HG02973 (cell line): Measurements from ENCODE around the gene BCL7C.
"Not testable (repeated sequence)": the region's sequence is repeated elsewhere in the genome, so short reads cannot be mapped to it uniquely, and the experiment has no call there.

Source experiments
- ATAC-seq: cut with Tn5 transposase; IDR thresholded peaks from one replicate; pipeline ENCODE4 v1.9.1; 2021; ENCODE audit warnings: moderate library complexity; ENCODE audit not compliant: unreplicated experiment

The BCL7C gene

GRCh38 chr16:30870904-30871303 lies 23.0 kb downstream of the BCL7C start:
- ATAC-seq: no peak

DNA sequence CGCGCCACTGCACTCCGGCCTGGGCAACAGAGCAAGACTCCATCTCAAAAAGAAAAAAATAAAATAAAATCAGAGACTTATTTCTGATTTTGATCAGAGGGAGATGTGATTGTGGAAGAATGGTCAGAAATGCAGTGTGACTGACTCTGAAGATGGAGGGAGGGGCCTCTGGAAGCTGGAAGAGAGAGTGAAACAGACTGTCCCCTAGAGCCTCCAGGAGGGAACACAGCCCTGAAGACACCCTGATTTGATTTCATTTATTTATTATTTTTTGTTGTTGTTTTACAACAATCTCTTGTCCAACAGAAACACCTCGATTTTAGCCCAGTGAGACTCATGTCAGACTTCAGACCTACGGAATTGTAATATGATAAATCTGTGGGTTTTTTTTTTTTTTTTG lies 26.1 kb downstream of the BCL7C start:
- ATAC-seq: no peak

DNA sequence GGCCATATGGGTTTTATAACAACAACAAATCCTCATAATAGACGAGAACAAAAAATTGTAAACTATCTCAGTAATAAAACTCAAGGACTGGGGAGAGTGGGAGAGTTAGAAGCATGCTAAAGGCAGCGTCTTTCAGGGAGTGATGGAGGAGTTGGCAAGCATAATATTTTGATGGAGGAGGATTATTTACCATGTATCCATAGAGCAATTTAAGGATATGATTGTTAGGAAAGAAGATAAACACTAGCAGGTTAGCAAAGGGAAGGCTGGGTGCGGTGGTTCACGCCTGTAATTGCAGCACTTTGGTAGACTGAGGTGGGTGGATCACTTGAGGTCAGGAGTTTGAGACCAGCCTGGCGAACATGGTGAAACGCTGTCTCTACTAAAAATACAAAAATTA lies 27.8 kb downstream of the BCL7C start:
- ATAC-seq: no peak

DNA sequence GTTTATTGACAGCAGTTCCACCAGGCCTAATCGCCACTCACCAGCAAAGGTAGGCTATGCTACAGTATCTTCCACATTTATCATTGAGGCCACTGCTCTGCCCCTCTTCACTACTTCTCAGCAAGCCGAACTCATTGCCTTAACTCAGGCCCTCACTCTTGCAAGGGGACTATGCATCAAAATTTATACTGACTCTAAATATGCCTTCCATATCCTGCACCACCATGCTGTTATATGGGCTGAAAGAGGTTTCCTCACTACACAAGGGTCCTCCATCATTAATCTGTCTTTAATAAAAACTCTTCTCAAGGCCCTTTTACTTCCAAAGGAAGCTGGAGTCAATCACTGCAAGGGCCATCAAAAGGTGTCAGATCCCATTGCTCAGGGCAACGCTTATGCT lies 30.7 kb downstream of the BCL7C start:
- not testable (repeated sequence) for ATAC-seq

DNA sequence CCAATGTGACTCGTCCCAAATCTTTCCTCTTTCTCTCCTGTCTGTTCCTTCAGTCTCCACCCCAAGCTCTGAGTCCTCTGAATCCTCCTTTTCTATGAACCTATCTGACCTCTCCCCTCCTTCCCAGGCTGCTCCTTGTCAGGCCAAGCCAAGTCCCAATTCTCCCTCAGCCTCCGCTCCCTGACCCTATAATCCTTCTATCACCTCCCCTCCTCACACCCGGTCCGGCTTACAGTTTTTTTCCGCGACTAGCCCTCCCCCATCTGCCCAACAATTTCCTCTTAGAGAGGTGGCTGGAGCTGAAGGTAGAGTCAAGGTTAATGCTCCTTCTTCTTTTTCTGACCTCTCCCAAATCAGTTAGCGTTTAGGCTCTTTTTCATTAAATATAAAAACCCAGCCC lies 33.1 kb downstream of the BCL7C start:
- not testable (repeated sequence) for ATAC-seq

DNA sequence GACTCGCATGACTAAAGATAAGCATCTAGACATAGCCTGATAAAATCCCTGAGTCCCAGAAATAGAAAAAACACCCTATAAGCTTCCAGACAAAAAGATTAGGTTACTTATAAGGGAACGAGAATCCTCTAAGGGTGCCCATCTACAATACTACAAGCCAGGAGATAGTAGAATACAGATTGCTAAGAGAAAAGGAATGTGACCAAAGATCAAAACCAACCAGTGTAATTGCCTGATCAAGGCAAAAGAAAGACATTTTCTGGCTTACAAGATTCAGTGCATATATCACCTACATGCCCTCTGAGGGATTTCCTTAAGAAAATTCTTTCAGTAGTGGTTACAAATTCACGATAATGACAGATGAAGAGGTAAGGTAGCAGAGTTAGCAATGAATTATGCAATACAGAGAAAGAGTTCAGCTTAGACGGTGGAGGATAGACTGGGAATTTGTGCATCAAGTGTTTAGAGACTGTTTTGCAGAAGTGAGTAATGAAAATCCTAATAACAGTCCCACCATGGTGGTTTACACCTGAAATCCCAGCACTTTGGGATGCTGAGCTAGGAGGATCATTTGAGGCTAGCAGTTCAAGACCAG lies 35.0 kb downstream of the BCL7C start:
- ATAC-seq: no peak

GRCh38 chr16:30858111-30858495 lies 35.8 kb downstream of the BCL7C start:
- no peak for ATAC-seq

- no peak for ATAC-seq
Measured at GRCh38 chr16:30853758-30854157, 40.1 kb downstream of the BCL7C start.

GRCh38 chr16:30850246-30850645 lies 43.6 kb downstream of the BCL7C start:
- no peak for ATAC-seq

GRCh38 chr16:30846649-30847402 lies 47.1 kb downstream of the BCL7C start:
- ATAC-seq: no peak

DNA sequence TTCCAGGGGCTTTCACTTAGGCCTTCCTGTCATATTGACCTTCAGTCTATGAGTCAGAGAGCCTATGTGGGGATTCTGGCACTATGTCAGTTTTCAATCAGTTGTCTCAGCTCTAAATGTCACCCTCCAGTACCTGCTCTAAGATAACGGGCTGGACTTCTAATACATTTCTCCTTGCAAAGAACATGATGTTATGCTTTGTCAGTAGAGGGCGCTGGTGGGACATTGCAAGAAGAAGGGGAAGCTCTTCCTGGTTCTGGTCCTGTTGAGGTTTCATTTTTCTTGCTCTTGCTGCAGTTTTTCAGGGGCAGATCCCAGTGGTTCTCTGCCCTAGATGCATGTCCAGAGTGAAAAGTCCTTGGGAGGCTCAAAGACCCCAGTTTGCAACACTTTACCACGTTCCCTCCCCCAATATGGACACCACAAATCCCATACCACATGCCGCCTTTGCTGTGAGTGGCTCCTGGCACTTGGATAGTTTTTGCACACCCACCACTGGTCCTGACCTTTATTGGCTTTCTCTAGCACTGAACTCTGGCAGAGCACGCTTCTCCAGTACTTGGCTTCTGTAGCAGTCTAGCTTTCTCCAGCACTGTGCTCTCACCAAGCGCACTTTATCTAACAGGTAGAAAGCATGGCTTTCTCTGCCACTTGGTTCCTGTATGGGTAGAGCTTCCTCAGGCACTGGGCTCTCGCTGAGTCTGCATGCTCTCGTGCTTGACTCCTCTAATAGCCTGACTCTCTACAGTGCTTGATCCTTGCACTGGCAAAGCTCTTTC lies 49.0 kb downstream of the BCL7C start:
- peak; percentile 60 for ATAC-seq

DNA sequence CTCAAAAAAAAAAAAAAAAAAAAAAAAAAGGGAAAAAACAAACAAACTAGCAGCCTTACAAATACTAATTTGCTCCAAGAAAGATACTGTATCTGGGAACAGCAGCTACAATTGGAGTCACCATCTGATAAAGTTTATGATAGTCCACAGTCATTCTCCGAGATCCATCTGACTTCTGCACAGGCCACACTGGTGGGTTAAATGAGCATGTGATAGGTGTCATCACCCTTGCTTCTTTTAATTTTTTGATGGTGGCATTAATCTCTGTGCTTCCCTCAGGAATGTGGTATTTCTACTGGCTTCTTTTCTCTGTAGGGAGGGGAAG lies 49.6 kb downstream of the BCL7C start:
- no peak for ATAC-seq

GRCh38 chr16:30843501-30843900 lies 50.4 kb downstream of the BCL7C start:
- no peak for ATAC-seq

DNA sequence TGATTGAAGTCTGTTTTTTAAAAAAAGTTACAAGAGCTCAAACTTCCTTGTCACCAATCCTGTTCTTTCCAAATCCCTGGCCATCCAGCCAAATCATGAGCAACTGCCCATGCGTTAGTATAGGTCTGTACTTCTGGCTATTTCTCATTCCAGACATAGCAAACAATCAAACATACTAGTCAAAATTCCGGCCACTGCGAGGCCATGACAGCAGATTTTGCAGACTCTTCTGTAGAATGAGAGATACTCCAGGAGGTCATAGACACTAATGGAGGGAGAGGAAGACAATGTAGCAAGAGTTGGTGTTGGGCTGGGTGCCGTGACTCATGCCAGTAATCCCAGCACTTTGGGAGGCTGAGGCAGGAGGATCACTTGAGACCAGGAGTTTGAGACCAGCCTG lies 50.9 kb downstream of the BCL7C start:
- no peak for ATAC-seq

- ATAC-seq: no peak
Measured at GRCh38 chr16:30841332-30841731, 52.5 kb downstream of the BCL7C start.

DNA sequence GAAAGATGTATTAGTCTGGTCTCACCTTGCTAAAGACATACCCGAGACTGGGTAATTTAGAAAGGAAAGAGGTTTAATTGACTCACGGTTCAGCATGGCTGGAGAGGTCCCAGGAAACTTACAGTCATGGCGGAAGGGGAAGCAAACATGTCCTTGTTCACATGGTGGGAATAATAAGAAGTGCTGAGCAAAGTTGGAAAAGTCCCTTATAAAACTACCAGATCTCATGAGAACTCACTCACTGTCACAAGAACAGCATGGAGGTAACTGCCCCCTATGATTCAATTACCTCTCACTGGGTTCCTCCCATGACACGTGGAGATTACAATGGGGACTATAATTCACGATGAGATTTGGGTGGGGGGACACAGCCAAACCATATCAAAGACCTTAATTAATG lies 53.3 kb downstream of the BCL7C start:
- no peak for ATAC-seq

- ATAC-seq: no peak
Measured at GRCh38 chr16:30839523-30840227, 54.2 kb downstream of the BCL7C start.

GRCh38 chr16:30838876-30839471 lies 54.9 kb downstream of the BCL7C start:
- no peak for ATAC-seq

- no peak for ATAC-seq
Measured at GRCh38 chr16:30837904-30838303, 56.0 kb downstream of the BCL7C start.
